Esophagus muscularis mucosa (tissue), 4 donors: ENCODE measurements around the gene POLG.

Experiments used
- CTCF ChIP-seq, 3 experiments: fragments of 200-600 bp in 2 of 3; fragments of 450-650 bp in 1 of 3; sonication (generic) in 2 of 3; IDR thresholded peaks; one replicate each; pipeline ENCODE4 v1.5.1; 2017 to 2019; ENCODE audit warnings: antibody characterized with exemption in 3 of 3, mild to moderate bottlenecking in 2 of 3, moderate library complexity in 1 of 3
- EP300 ChIP-seq: sonication (generic); formaldehyde crosslinking; IDR thresholded peaks from one replicate; pipeline ENCODE4 v1.6.1; 2017; ENCODE audit warnings: antibody characterized with exemption
- POLR2A ChIP-seq: fragments of 450-650 bp; IDR thresholded peaks from one replicate; pipeline ENCODE4 v1.6.1; 2017; ENCODE audit warnings: antibody characterized with exemption, moderate library complexity, mild to moderate bottlenecking, low read depth
- POLR2AphosphoS5 ChIP-seq, 2 donors: sonication (generic); formaldehyde crosslinking; IDR thresholded peaks; one replicate each; pipeline ENCODE4 v1.6.1; 2017; ENCODE audit warnings: antibody characterized with exemption in 2 of 2

GRCh38 chr15:89326316-89326715 lies 8.3 kb downstream of the POLG start:
- TF ChIP-seq CTCF (IDR thresholded peaks at IDR 0.05) (no peak), POLR2A (no peak), POLR2AphosphoS5 (IDR thresholded peaks at IDR 0.05) (no peak), EP300 (no peak)
